CD4-positive, alpha-beta T cell treated with Interleukin-4 for 4 hours (primary cell): ENCODE results near the gene ABHD5.
"Not testable (repeated sequence)": the region's sequence is repeated elsewhere in the genome, so short reads cannot be mapped to it uniquely, and the experiment has no call there.

Experiments
- DNase-seq: peaks from one replicate; pipeline ENCODE4 v3.0.0-alpha.2; 2020

Gene ABHD5

DNA sequence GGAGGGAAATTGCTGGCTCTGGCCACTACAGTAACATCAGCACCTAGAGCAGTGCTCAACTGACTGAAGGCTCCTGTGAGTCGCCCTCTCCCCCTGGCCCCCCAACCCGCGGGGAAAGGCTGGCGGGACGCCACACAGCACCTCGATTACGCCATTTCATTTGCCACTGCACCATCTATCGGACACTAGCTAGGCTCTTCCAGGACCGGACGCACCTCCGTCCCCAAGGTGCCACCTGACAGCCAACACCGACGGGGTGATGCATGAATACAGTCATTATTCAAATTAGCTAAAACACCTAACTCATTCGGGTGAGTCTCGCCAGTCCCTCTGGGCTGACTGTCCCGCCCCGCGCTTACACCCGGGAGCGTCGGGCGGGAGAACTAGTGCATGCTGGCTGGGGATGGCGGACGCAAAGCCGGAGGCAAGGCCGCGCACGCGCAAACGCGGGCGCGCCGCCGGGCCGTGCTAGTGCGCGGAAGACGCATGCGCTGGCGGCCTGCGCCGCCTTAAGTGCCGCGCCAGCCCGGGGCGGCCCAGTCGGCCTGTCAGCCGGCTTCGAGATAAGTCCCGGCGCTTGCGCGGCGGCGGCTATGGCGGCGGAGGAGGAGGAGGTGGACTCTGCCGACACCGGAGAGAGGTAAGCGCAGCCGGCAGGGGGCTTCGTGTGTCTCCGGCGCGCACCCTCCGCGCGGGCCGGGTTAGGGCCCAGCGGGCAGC is at the start of gene ABHD5:
Gene ABHD5, plus strand, starts transcription at position 539 of the 720 bp plus-strand sequence. Its CDS starts 55 bp downstream, at position 594.
- DNase-seq: peak; percentile 94

DNA sequence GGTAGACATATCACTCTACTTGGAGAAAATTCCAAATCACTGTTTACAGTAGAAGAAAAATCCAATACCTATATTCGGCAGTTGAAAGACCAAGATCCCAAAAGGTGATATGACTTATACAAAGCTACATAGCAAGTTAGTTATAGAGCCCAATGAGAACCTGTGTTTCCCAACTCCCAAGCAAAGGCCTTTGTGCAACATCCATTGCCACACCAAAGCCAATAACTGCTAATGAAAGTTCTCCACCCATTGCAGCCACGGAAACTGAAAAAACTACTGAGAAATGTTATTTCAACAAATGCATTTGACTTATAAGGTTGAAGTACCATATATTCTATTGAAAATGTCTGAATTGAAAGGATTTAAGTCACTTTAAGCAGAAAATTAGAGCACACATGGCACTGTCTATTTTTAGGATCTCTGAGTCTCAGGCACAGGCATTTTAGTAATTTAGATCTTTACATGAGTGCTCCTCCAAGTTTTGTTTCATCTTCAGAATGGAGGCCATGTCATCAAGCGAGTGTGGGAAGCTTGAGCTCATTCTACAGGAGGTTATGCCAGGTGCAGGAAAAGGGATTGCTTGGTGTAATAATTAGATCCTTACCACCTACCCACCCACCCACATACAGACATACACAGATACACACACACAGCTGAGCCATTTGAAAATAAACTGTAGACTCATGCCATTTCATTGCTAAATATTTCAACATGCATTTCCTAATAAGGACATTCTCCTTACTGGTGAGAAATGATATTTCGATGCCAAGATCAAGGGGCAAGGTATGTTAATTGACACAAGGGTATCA is 49.2 kb upstream of the ABHD5 start:
- DNase-seq: no peak

DNA sequence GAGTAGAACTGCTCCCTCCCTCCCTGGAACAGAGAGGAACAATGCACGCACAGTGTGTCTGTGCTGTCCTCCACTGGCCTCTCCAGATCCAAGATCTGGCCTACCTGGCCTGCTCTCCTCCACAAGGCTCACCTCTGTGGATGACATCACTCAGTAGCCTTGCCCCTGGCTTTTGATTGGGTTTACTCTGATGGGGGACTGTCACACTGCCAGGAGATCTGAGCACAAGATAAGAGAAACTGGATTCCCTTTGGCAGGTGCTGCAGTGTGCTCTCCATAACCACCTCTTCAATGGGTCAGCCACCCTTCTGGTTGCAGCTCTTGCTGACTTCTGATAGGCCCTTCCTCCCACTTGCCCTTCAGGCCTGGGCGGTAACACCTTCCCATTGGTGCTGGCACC is 46.3 kb upstream of the ABHD5 start:
- DNase-seq: no peak

DNA sequence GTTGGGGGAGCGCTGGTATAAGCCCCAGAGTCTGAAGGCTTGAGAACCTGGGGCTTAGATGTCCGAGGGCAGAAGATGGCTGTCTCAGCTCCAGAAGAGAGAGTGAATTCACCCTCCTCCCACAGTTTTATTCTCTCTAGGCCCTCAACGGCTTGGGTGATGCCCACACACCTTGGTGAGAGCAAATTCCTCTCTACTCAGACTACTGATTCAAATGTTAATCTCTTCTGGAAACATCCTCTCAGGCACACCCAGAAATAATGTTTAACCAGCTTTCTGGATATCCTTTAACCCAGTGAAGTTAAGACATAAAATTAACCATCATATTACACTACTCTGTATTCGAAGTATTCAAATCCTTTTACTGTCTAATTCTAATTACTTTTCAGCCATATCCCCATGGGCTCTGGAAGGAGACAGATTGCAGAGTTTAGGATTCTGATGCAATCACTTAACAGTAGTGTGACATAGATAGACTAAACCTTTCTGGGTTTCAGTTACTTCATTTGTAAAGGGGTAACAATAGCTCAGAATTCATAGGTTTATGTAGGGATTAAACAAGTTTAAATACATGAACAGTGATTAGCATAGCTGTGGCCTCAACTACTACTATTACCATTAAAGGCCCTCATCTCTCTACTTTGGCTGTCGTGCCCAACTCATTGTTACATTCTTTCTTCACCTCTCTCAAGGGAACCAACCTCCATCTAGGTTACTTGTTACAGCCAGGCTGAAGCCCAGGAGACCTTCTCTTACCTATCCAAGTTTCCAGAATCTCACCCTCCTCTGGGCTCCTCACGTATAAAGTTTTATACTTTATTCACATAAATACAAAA is 43.2 kb upstream of the ABHD5 start:
- no peak for DNase-seq

DNA sequence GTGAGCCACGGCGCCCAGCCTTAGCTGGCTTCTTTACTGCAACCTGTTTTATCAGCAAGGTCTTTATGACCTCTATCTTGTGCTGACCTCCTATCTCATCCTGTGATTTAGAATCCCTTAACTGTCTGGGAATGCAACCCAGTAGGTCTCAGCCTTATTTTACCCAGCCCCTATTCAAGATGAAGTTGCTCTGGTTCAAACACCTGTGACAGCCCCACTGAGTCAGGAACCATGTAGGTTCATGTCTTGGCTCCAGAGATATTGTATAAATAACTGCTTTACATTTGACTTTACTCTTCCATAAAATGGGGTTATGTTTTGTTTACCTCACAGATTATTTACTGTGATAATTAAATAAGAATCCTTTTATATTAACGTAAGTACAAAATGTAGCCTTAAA is 41.8 kb upstream of the ABHD5 start:
- DNase-seq: no peak

GRCh38 chr3:43649365-43649968 is 41.3 kb upstream of the ABHD5 start:
- no peak for DNase-seq

DNA sequence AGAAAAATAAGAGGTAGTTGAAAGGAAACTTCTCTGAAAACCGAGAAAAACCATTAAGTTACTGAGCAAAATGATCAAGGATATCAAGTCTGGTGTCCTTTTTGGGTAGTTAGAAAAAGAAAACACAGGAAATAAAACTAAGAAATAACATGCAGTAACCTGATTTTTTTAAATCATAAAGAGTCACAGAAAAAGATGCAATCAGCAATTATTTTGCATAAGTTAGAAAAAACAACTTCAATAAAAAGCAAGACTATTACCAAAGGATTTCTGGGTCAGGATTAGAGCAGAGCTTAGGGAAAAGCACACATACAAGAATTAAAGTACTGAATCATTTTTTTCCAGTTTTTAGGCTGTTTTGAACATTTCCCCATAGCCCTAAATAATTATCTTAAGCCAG is 40.4 kb upstream of the ABHD5 start:
- DNase-seq: no peak

DNA sequence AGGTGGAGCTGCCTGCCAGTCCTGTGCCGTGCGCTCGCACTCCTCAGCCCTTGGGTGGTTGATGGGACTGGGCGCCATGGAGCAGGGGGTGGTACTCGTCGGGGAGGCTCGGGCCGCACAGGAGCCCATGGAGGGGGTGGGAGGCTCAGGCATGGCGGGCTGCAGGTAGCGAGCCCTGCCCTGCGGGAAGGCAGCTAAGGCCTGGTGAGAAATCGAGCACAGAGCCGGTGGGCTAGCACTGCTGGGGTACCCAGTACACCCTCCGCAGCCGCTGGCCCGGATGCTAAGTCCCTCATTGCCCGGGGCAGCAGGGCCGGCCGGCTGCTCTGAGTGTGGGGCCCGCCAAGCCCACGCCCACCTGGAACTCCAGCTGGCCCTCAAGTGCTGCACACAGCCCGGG is 34.3 kb upstream of the ABHD5 start:
- not testable (repeated sequence) for DNase-seq

DNA sequence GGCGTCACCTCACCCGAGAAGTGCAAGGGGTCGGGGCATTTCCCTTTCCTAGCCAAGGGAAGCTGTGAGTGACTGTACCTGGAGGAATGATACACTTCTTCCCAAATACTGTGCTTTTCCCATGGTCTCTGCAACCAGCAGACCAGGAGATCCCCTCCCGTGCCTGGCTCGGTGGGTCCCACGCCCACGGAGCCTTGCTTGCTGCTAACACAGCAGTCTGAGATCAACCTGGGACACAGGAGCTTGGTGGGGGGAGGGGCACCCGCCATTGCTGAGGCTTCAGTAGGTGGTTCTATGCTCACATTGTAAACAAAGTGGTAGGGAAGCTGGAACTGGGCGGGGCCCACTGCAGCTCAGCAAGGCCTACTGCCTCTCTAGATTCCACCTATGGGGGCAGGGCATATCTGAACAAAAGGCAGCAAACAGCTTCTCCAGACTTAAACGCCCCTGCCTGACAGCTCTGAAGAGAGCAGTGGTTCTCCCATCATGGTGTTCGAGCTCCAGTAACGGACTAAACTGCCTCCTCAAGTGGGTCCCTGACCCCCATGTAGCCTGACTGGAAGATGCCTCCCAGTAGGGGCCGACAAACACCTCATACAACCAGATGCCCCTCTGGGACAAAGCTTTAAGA is 31.4 kb upstream of the ABHD5 start:
- DNase-seq: no peak

DNA sequence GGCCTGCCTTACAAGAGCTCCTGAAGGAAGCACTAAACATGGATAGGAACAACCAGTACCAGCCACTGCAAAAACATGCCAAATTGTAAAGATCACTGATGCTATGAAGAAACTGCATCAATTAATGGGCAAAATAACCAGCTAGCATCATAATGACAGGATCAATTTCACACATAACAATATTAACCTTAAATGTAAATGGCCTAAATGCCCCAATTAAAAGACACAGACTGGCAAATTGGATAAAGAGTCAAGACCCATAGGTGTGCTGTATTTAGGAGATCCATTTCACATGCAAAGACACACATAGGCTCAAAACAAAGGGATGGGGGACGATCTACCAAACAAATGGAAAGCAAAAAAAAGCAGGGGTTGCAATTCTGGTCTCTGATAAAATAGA is 29.4 kb upstream of the ABHD5 start:
- DNase-seq: not testable (repeated sequence)

DNA sequence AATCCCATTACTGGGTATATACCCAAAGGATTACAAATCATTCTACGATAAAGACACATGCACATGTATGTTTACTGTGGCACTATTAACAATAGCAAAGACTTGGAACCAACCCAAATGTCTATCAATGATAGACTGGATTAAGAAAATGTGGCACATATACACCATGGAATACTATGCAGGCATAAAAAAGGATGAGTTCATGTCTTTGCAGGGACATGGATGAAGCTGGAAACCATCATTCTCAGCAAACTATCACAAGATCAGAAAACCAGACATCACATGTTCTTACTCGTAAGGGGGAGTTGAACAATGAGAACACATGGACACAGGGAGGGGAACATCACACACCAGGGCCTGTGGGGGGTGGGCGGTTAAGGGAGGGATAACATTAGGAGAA is 25.7 kb upstream of the ABHD5 start:
- not testable (repeated sequence) for DNase-seq

DNA sequence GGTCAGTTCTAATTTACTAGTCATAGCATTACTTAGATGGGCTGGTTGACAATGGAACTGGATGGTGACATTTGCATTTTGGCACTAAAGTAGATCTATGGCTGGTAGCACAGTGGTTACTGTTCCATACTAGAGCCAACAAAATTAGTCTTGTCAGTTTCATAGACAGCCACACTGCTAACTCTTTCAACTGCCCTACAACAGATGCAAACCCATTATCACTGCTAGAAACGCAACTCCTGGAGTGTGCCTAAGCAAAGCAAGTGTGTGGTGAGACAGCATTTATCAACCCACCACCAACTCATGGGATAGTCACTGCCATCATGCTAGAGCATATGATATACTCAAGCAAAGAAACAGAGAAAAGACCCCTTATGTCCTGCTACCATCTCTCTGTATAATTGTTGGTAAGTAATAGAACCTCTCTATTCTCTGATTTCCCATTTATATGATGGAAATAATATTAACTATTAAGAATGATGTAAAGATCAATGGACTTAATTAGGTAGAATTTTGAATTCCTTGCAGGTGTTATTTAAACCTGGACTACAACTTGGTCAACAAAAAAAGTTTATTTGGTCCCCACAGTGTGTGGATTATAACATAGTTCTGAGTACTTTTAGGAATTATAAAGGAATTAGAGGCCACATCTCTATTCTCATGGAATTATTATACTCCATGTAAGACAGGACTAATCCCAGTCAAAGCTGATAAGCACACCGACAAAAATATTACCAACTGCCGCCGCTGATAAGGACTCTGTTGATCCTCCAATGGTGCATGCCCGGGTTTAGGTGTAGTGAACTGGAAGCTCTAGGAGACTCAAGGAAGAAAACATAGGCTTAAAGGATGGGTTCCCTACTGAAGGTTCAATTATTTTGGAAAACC is 19.9 kb upstream of the ABHD5 start:
- no peak for DNase-seq

GRCh38 chr3:43674345-43675085 is 16.2 kb upstream of the ABHD5 start:
- no peak for DNase-seq

GRCh38 chr3:43675593-43675992 is 15.1 kb upstream of the ABHD5 start:
- no peak for DNase-seq

DNA sequence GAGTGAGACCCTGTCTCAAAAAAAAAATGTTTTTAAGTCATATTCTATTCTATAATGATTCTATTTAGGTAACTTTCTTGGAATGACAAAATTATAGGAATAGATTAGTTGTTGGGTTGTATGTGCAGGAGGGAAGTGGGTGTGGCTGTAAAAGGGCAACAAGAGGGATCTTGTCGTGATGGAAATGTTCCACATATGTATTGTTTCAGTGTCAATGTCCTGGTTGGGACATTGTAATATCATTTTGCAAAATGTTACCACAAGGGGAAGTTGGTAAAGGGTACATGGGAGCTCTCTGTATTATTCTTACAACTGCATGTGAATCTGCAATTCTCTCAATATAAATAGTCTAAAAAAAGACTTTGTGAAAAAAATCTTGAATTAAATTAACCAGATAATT is 14.3 kb upstream of the ABHD5 start:
- no peak for DNase-seq

GRCh38 chr3:43678375-43678774 is 12.4 kb upstream of the ABHD5 start:
- not testable (repeated sequence) for DNase-seq

DNA sequence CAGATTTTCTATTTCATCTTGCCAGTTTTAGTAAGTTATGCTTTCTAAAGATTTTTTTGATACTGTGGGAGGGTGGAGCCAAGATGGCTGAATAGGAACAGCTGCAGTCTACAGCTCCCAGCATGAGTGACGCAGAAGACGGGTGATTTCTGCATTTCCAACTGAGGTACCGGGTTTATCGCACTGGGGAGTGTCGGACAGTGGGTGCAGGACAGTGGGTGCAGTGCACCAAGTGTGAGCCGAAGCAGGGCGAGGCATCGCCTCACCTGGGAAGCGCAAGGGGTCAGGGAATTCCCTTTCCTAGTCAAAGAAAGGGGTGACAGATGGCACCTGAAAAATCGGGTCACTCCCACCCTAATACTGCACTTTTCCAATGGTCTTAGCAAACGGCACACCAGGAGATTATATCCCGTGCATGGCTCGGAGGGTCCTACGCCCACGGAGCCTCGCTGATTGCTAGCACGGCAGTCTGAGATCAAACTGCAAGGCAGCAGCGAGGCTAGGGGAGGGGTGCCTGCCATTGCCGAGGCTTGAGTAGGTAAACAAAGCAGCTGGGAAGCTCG is 11.8 kb upstream of the ABHD5 start:
- DNase-seq: not testable (repeated sequence)

DNA sequence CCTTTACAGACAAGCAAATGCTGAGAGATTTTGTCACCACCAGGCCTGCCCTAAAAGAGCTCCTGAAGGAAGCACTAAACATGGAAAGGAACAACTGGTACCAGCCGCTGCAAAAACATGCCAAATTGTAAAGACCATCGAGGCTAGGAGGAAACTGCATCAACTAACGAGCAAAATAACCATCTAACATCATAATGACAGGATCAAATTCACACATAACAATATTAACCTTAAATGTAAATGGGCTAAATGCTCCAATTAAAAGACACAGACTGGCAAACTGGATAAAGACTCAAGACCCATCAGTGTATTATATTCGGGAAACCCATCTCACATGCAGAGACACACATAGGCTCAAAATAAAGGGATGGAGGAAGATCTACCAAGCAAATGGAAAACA is 9.9 kb upstream of the ABHD5 start:
- DNase-seq: not testable (repeated sequence)

DNA sequence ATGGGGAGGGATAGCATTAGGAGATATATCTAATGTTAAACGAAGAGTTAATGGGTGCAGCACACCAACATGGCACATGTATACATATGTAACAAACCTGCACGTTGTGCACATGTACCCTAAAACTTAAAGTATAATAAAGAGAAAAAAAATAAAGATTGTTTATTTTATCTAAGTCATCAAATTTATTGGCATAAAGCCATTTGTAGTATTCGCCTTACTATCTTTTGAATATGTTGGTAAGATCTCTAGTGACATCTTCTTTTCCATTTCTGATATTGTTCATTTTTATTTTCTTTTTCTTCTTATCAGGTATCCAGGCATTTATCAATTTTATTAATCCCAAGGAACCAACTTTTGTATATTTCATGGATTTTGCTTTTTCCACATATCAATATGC is 5.8 kb upstream of the ABHD5 start:
- no peak for DNase-seq

DNA sequence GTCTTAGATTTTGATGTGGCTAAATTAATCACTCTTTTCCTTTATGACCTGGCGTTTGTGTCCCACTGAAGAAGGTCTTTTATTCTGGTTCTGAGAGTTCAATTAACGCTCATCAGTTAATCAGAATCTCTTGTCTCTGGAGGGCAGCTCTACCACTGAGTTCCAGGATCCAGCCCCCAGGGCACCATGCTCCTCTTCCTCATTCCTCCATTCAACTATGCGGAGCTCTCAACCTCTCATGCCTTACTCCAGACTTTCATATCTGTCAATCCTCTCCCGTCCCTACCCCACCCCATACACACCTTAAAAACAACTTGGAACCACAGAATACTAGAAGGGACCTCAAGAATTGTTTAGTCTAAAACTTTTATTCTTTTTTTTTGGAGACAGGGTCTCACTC is 4.8 kb upstream of the ABHD5 start:
- DNase-seq: no peak
